IPS-18a (cell line): ENCODE data around the gene NID1.

ENCODE experiments used
- H3K27ac ChIP-seq: one replicate; pipeline ENCODE4 v1.5.1; 2013; ENCODE audit warnings: low read length
- H3K27me3 ChIP-seq: one replicate; pipeline ENCODE4 v1.6.1; 2013; ENCODE audit warnings: mild to moderate bottlenecking, low read length; ENCODE audit not compliant: control insufficient read depth, insufficient read depth
- H3K36me3 ChIP-seq: one replicate; pipeline ENCODE4 v1.6.1; 2013; ENCODE audit warnings: low read depth, low read length; ENCODE audit not compliant: control insufficient read depth
- H3K4me1 ChIP-seq: one replicate; pipeline ENCODE4 v1.6.1; 2013; ENCODE audit warnings: low read depth, low read length; ENCODE audit not compliant: control insufficient read depth
- H3K4me3 ChIP-seq: one replicate; pipeline ENCODE4 v1.5.1; 2013; ENCODE audit warnings: low read length
- H3K9ac ChIP-seq: one replicate; pipeline ENCODE4 v1.6.1; 2013; ENCODE audit warnings: mild to moderate bottlenecking, low read length, moderate library complexity
- H3K9me3 ChIP-seq: one replicate; pipeline ENCODE4 v1.6.1; 2013; ENCODE audit warnings: low read depth, low read length; ENCODE audit not compliant: control insufficient read depth

Gene NID1

GRCh38 chr1:236073307-236073897, 8.5 kb upstream of the NID1 start:
- Histone ChIP-seq H3K36me3 (no peaks in the 10 kb centered on the region), H3K9me3 (no peaks in the 10 kb centered on the region), H3K9ac (no peak overlapping the region)

DNA sequence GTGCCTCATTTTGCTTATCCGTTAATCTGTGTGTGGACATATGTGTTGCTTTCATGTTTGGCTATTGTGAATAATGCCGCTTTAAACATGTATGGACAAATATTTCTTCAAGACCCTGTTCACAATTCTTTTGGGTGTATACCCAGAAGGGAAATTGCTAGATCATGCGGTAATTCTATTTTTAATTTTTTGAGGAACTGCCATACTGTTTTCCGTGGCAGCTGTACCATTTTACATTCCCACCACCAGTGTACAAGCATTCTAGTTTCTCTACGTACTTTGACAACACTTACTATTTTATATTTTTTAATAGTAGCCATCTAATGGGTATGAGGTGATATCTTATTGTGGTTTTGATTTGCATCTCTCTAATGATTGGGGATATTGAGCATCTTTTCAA, 7.1 kb upstream of the NID1 start:
- peaks cover 9% of the 10 kb centered on the region for H3K27me3 ChIP-seq
- no peak overlapping the region for H3K9ac ChIP-seq
- H3K36me3 ChIP-seq: no peaks in the 10 kb centered on the region
- no peaks in the 10 kb centered on the region for H3K9me3 ChIP-seq
- H3K27ac ChIP-seq: no peak overlapping the region
- H3K4me1 ChIP-seq: no peaks in the 10 kb centered on the region
- H3K4me3 ChIP-seq: no peak overlapping the region

More at GRCh38 chr1:236073307-236073897, 8.5 kb upstream of the NID1 start:
- no peaks in the 10 kb centered on the region for H3K4me1 ChIP-seq
- no peaks in the 10 kb centered on the region for H3K27me3 ChIP-seq
- no peak overlapping the region for H3K27ac ChIP-seq
- H3K4me3 ChIP-seq: no peak overlapping the region

DNA sequence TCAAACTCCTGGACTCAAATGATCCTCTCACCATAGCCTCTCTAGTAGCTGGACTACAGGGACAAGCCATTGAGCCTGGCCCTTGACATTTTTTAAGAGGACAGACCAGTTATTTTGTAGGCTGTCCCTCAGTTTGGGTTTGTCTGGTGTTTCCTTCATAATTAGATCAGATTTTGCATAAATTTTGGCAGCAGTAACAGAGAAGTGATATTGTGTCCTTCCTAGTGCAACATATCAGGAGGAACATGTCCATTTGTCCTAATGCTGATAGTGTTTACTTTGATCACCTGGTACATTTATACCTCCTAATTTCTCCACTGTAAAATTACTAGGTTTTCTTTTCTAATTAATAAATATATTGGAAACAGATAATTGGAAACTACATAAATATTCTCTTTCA, 5.9 kb upstream of the NID1 start:
- Histone ChIP-seq H3K4me1 (peaks cover 7% of the 10 kb centered on the region), H3K9ac (no peak overlapping the region)

GRCh38 chr1:236069796-236070195, 4.9 kb upstream of the NID1 start:
- Histone ChIP-seq H3K36me3 (no peaks in the 10 kb centered on the region), H3K4me3 (no peak overlapping the region), H3K9ac (no peak overlapping the region), H3K27me3 (peaks cover 29% of the 10 kb centered on the region), H3K27ac (no peak overlapping the region), H3K4me1 (peaks cover 8% of the 10 kb centered on the region), H3K9me3 (no peaks in the 10 kb centered on the region)

More for the DNA sequence above, 5.9 kb upstream of the NID1 start:
- H3K9me3 ChIP-seq: no peaks in the 10 kb centered on the region
- H3K36me3 ChIP-seq: no peaks in the 10 kb centered on the region
- no peak overlapping the region for H3K4me3 ChIP-seq
- no peak overlapping the region for H3K27ac ChIP-seq
- H3K27me3 ChIP-seq: peaks cover 22% of the 10 kb centered on the region

DNA sequence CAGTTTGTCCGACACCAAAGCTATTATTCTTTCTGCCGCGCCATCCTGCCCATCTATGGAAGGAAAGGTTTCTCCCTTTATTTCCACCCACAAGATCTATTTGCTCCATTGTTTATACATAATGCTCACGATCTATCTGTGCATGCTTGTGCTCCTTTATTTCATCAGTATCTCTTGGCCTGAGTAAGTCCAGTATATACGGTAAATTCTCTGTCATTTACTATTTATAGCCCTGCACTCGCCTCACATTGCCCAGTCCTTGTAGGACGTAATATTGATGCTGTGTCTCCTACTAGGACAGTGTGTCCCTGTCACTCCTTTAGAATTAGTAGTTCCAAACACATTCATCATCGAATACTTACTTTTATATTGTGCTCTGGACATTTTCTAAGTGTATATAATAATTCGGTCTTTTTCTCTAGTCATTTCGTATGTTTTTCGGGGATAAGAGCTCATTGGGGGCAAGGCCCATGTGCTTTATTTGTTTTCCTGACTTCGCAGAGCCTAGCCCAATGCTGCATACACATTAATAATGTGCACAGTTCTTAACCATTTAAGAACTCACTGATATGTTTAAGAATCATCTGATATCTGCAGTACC, 3.1 kb upstream of the NID1 start:
- no peaks in the 10 kb centered on the region for H3K36me3 ChIP-seq
- no peak overlapping the region for H3K9ac ChIP-seq
- H3K4me3 ChIP-seq: no peak overlapping the region
- peaks cover 47% of the 10 kb centered on the region for H3K27me3 ChIP-seq
- H3K9me3 ChIP-seq: no peaks in the 10 kb centered on the region
- peaks cover 8% of the 10 kb centered on the region for H3K4me1 ChIP-seq
- H3K27ac ChIP-seq: no peak overlapping the region

DNA sequence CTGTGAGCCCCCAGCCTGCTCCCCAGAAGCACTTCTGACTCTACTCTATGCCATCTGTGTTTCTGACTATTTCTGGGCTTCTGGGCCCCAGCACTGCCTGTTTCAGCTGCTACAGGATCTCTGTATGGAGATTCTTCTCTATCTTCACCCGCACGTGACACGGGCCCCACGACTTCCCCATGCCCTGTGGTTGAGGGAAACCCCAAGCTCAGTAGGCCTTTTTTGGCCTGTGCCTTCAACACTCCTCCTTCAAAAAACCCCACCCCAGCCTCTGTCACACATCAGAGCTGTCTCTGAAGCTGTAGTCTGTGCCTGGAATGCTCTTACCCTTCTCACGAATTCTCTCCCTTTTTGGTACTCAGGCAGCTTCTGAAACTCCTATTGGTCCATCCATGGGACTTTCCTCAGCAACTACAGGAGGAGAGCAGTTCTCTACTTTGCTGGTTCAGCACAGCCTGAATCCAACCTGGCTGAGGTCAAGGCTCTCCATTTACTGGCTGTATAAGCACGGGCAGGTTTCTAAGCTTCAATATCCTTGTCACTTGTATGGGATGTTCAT, 2.0 kb upstream of the NID1 start:
- Histone ChIP-seq H3K9ac (no peak overlapping the region), H3K4me3 (no peak overlapping the region), H3K27me3 (peaks cover 50% of the 10 kb centered on the region), H3K4me1 (peaks cover 8% of the 10 kb centered on the region), H3K36me3 (no peaks in the 10 kb centered on the region), H3K27ac (no peak overlapping the region), H3K9me3 (no peaks in the 10 kb centered on the region)

- H3K9me3 ChIP-seq: no peaks in the 10 kb centered on the region
- H3K4me1 ChIP-seq: peaks cover 8% of the 10 kb centered on the region
- peak overlapping the region; percentile 82 for H3K4me3 ChIP-seq
- no peak overlapping the region for H3K9ac ChIP-seq
- no peak overlapping the region for H3K27ac ChIP-seq
- H3K27me3 ChIP-seq: peaks cover 50% of the 10 kb centered on the region
- H3K36me3 ChIP-seq: no peaks in the 10 kb centered on the region
Observed at GRCh38 chr1:236066054-236066453, 1.2 kb upstream of the NID1 start.

- H3K27ac ChIP-seq: no peak overlapping the region
- H3K36me3 ChIP-seq: no peaks in the 10 kb centered on the region
- H3K4me3 ChIP-seq: peak overlapping the region; percentile 82
- peak overlapping the region; percentile 51 for H3K9ac ChIP-seq
- peaks cover 50% of the 10 kb centered on the region for H3K27me3 ChIP-seq
- H3K4me1 ChIP-seq: peaks cover 8% of the 10 kb centered on the region
- H3K9me3 ChIP-seq: no peaks in the 10 kb centered on the region
Observed at GRCh38 chr1:236065509-236066005, 667 bp upstream of the NID1 start.

GRCh38 chr1:236063919-236064673, 794 bp downstream of the NID1 start:
- Histone ChIP-seq H3K9me3 (no peaks in the 10 kb centered on the region), H3K4me3 (peak overlapping the region; percentile 82), H3K9ac (peak overlapping the region; percentile 51), H3K27ac (no peak overlapping the region), H3K4me1 (peaks cover 8% of the 10 kb centered on the region), H3K36me3 (no peaks in the 10 kb centered on the region), H3K27me3 (peaks cover 50% of the 10 kb centered on the region)

GRCh38 chr1:236063551-236063918, 1.4 kb downstream of the NID1 start:
- Histone ChIP-seq H3K27me3 (peaks cover 50% of the 10 kb centered on the region), H3K4me1 (peaks cover 8% of the 10 kb centered on the region), H3K4me3 (peak overlapping the region; percentile 82), H3K27ac (no peak overlapping the region), H3K36me3 (no peaks in the 10 kb centered on the region), H3K9me3 (no peaks in the 10 kb centered on the region), H3K9ac (no peak overlapping the region)

DNA sequence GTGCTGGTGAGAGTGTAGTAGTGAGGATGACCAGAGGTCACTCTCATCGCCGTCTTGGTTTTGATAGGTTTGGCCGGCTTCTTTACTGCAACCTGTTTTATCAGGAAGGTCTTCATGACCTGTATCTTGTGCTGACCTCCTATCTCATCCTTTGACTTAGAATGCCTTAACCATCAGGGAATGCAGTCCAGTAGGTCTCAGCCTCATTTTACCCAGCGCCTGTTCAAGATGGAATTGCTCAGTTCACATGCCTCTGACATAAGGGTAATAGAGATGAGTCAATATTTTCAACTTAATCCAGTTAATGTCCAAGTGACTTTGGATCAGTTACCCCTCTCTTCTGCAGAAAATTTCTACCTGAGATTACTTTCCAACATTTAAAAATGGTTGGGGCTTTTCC, 4.6 kb downstream of the NID1 start:
- no peaks in the 10 kb centered on the region for H3K36me3 ChIP-seq
- H3K27ac ChIP-seq: no peak overlapping the region
- H3K9ac ChIP-seq: no peak overlapping the region
- peaks cover 5% of the 10 kb centered on the region for H3K4me1 ChIP-seq
- no peaks in the 10 kb centered on the region for H3K9me3 ChIP-seq
- H3K27me3 ChIP-seq: peaks cover 24% of the 10 kb centered on the region
- no peak overlapping the region for H3K4me3 ChIP-seq
